Brain microvascular endothelial cell (primary cell): ENCODE measurements around the gene EPHX1.
A peak's percentile ranks its signal among the peaks of the same experiment; 100 is the strongest.

Experiments
- DNase-seq: peaks from one replicate; pipeline ENCODE4 v3.0.0-alpha.2; 2020
- H3K27ac ChIP-seq: fragments of 250-450 bp; sonication (Bioruptor Pico); 2 replicates; pipeline ENCODE4 v1.5.1; 2020; ENCODE audit warnings: mild to moderate bottlenecking, moderate library complexity
- H3K27me3 ChIP-seq: fragments of 250-450 bp; sonication (Bioruptor Pico); replicated peaks from 2 replicates; pipeline ENCODE4 v1.5.1; 2020; ENCODE audit warnings: mild to moderate bottlenecking
- H3K36me3 ChIP-seq: fragments of 250-450 bp; sonication (Bioruptor Pico); replicated peaks from 2 replicates; pipeline ENCODE4 v1.5.1; 2020; ENCODE audit warnings: mild to moderate bottlenecking
- H3K4me3 ChIP-seq: 2 replicates; pipeline ENCODE4 v1.5.1; 2011; ENCODE audit warnings: low read depth, mild to moderate bottlenecking, control low read depth, low read length, moderate library complexity
- in situ Hi-C: cut with HindIII; loops from 2 replicates; pipeline ENCODE4 v1.10.0; 2017; ENCODE audit warnings: low sequenced_read_pairs, low pct_ligation_motif_present
- TF ChIP-seq, protein P1 (sequence below): IDR thresholded peaks from 2 replicates; pipeline ENCODE4 v1.5.1; 2011; ENCODE audit warnings: low read depth, mild to moderate bottlenecking, moderate library complexity, low read length, control low read depth, inconsistent platforms; ENCODE audit errors: missing control alignments

Gene EPHX1

DNA sequence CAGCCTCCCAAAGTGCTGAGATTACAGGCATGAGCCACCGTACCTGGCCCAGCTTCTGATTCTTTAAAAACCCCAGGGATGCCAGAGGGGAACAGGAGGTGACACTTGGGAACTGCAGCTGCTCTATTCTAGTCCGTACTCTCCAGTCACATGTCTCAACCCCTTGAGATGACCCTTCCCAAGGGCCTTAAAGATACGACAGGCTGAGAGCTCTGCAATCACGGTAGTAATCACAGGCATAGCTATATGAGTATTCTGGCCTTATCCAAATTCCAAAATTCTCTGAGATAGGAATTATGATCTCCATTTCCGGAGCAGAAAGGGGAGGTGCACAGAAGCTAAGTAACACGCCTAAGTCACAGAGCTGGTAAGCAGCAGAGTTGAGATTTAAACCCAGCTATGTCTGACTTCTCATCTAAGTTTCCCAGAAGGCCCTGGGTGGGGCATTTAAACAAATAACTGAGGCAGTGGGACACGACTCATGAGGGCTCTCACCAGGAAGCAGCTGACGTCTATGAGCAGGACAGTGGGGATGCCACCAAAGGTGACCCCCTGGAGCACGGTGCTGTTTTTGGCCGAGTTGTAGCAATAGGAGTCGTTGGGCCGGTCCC, 67.1 kb downstream of the EPHX1 start:
- H3K27ac ChIP-seq: no peak overlapping the region

GRCh38 chr1:225877580-225877979, 67.7 kb downstream of the EPHX1 start:
- Histone ChIP-seq H3K4me3 (no peak overlapping the region), H3K27me3 (no peaks in the 10 kb centered on the region), H3K36me3 (peaks cover 9% of the 10 kb centered on the region), H3K27ac (no peak overlapping the region)
- TF ChIP-seq, protein P1, sequence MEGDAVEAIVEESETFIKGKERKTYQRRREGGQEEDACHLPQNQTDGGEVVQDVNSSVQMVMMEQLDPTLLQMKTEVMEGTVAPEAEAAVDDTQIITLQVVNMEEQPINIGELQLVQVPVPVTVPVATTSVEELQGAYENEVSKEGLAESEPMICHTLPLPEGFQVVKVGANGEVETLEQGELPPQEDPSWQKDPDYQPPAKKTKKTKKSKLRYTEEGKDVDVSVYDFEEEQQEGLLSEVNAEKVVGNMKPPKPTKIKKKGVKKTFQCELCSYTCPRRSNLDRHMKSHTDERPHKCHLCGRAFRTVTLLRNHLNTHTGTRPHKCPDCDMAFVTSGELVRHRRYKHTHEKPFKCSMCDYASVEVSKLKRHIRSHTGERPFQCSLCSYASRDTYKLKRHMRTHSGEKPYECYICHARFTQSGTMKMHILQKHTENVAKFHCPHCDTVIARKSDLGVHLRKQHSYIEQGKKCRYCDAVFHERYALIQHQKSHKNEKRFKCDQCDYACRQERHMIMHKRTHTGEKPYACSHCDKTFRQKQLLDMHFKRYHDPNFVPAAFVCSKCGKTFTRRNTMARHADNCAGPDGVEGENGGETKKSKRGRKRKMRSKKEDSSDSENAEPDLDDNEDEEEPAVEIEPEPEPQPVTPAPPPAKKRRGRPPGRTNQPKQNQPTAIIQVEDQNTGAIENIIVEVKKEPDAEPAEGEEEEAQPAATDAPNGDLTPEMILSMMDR: peak; percentile 83
- in situ Hi-C loops: no loop called here
- DNase-seq: peak; percentile 49

More for the DNA sequence above, 67.1 kb downstream of the EPHX1 start:
- peaks cover 9% of the 10 kb centered on the region for H3K36me3 ChIP-seq
- TF ChIP-seq, protein P1: no peak
- H3K4me3 ChIP-seq: no peak overlapping the region
- in situ Hi-C loops: no loop called here
- no peak for DNase-seq
- no peaks in the 10 kb centered on the region for H3K27me3 ChIP-seq

GRCh38 chr1:225878282-225878681, 68.4 kb downstream of the EPHX1 start:
- DNase-seq: no peak
- Histone ChIP-seq H3K4me3 (no peak overlapping the region), H3K36me3 (peaks cover 9% of the 10 kb centered on the region), H3K27ac (no peak overlapping the region), H3K27me3 (no peaks in the 10 kb centered on the region)
- TF ChIP-seq, protein P1: no peak
- in situ Hi-C loops: no loop called here

DNA sequence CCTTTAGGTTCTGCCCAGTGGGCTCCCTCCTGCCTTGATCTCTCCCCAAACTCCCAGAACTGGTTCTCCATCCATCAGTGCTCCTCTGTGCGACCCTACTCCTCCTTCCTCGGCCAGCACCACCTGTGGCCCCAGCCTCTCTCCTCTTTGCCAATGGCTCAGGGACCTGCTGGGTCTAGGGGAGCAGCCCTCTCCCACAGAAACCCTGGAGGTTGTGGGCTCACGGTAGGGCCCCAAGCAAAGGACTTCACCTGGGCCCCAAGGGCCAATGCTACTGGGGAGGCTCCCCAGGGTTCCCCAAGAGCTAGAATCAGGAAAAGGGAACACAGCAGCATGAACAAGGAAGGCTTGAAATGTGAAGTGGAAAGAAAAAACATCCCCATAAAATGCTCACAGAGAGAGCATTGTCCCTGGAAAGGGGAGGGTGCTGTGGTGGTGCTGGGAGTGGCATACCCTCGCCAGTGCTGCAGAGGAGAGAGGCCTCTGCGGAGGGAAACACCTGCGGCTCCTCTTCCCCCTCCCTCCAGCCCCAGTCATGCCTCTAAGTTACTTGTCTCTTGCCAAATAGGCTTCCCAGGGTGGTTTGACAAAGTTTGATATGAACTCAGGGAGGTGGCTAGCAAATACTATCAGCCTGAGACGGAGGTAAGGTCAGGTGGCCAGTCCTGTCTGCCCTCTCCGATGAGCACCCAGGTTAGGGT, 69.7 kb downstream of the EPHX1 start:
- Histone ChIP-seq H3K36me3 (peaks cover 5% of the 10 kb centered on the region), H3K4me3 (no peak overlapping the region), H3K27me3 (no peaks in the 10 kb centered on the region), H3K27ac (no peak overlapping the region)
- in situ Hi-C loops: no loop called here
- no peak for DNase-seq
- TF ChIP-seq, protein P1: no peak

- Histone ChIP-seq H3K4me3 (no peak overlapping the region), H3K27me3 (no peaks in the 10 kb centered on the region), H3K27ac (no peak overlapping the region), H3K36me3 (peaks cover 4% of the 10 kb centered on the region)
- in situ Hi-C loops: no loop called here
- DNase-seq: no peak
- TF ChIP-seq, protein P1: no peak
Measured at GRCh38 chr1:225880222-225880588, 70.3 kb downstream of the EPHX1 start.
